HEK293 (cell line): ENCODE data around the gene STN1.

Experiments
- BCL11A ChIP-seq: fragments of 450-650 bp; formaldehyde crosslinking; IDR thresholded peaks from 2 replicates; pipeline ENCODE4 v1.5.1; 2016; ENCODE audit warnings: low read depth, missing biosample characterization, missing genetic modification characterization
- FEZF1 ChIP-seq: fragments of 450-650 bp; formaldehyde crosslinking; IDR thresholded peaks from 2 replicates; pipeline ENCODE4 v1.5.1; 2016; ENCODE audit warnings: missing biosample characterization, missing genetic modification characterization
- GFI1B ChIP-seq: fragments of 450-650 bp; formaldehyde crosslinking; IDR thresholded peaks from 2 replicates; pipeline ENCODE4 v1.5.1; 2016; ENCODE audit warnings: missing biosample characterization, missing genetic modification characterization
- KLF1 ChIP-seq: fragments of 450-650 bp; formaldehyde crosslinking; IDR thresholded peaks from 2 replicates; pipeline ENCODE4 v1.5.1; 2016; ENCODE audit warnings: missing biosample characterization, missing genetic modification characterization
- KLF10 ChIP-seq: fragments of 450-650 bp; IDR thresholded peaks from 2 replicates; pipeline ENCODE4 v1.5.1; 2018; ENCODE audit warnings: missing biosample characterization, mild to moderate bottlenecking, missing genetic modification characterization
- SP7 ChIP-seq: fragments of 450-650 bp; formaldehyde crosslinking; IDR thresholded peaks from 2 replicates; pipeline ENCODE4 v1.5.1; 2016; ENCODE audit warnings: missing biosample characterization, missing genetic modification characterization
- ZBTB7A ChIP-seq: fragments of 450-650 bp; formaldehyde crosslinking; IDR thresholded peaks from 2 replicates; pipeline ENCODE4 v1.5.1; 2016; ENCODE audit warnings: low read depth, missing biosample characterization, missing genetic modification characterization
- ZFHX2 ChIP-seq: fragments of 450-650 bp; formaldehyde crosslinking; conservative IDR thresholded peaks from 2 replicates; pipeline ENCODE4 v1.5.1; 2016; ENCODE audit warnings: missing biosample characterization, missing genetic modification characterization
- ZNF133 ChIP-seq: fragments of 450-650 bp; formaldehyde crosslinking; IDR thresholded peaks from 2 replicates; pipeline ENCODE4 v1.5.1; 2016; ENCODE audit warnings: missing biosample characterization, missing genetic modification characterization
- ZNF184 ChIP-seq: fragments of 450-650 bp; IDR thresholded peaks from 2 replicates; pipeline ENCODE4 v1.5.1; 2018; ENCODE audit warnings: missing biosample characterization, mild to moderate bottlenecking, missing genetic modification characterization
- ZNF202 ChIP-seq: fragments of 450-650 bp; formaldehyde crosslinking; IDR thresholded peaks from 2 replicates; pipeline ENCODE4 v1.5.1; 2016; ENCODE audit warnings: missing biosample characterization, missing genetic modification characterization, borderline replicate concordance
- ZNF221 ChIP-seq: fragments of 450-650 bp; formaldehyde crosslinking; IDR thresholded peaks from 2 replicates; pipeline ENCODE4 v1.5.1; 2017; ENCODE audit warnings: missing biosample characterization, missing genetic modification characterization, borderline replicate concordance
- ZNF335 ChIP-seq: fragments of 450-650 bp; formaldehyde crosslinking; conservative IDR thresholded peaks from 2 replicates; pipeline ENCODE4 v1.5.1; 2016; ENCODE audit warnings: missing biosample characterization, missing genetic modification characterization
- ZNF423 ChIP-seq: fragments of 450-650 bp; formaldehyde crosslinking; IDR thresholded peaks from 2 replicates; pipeline ENCODE4 v1.5.1; 2016; ENCODE audit warnings: missing biosample characterization, missing genetic modification characterization
- ZNF426 ChIP-seq: fragments of 450-650 bp; formaldehyde crosslinking; IDR thresholded peaks from 2 replicates; pipeline ENCODE4 v1.5.1; 2017; ENCODE audit warnings: missing biosample characterization, missing genetic modification characterization, mild to moderate bottlenecking, inconsistent platforms, moderate library complexity
- ZNF501 ChIP-seq: fragments of 450-650 bp; formaldehyde crosslinking; IDR thresholded peaks from 2 replicates; pipeline ENCODE4 v1.5.1; 2016; ENCODE audit warnings: missing biosample characterization, missing genetic modification characterization
- ZNF561 ChIP-seq: fragments of 450-650 bp; IDR thresholded peaks from 2 replicates; pipeline ENCODE4 v1.5.1; 2018; ENCODE audit warnings: missing biosample characterization, missing genetic modification characterization, borderline replicate concordance
- ZNF600 ChIP-seq: fragments of 450-650 bp; formaldehyde crosslinking; IDR thresholded peaks from 2 replicates; pipeline ENCODE4 v1.5.1; 2016; ENCODE audit warnings: missing biosample characterization, missing genetic modification characterization
- ZNF626 ChIP-seq: fragments of 450-650 bp; sonication (Bioruptor Pico); formaldehyde crosslinking; IDR thresholded peaks from 2 replicates; pipeline ENCODE4 v1.5.1; 2018; ENCODE audit warnings: missing biosample characterization, missing genetic modification characterization, inconsistent platforms
- ZNF76 ChIP-seq: fragments of 450-650 bp; formaldehyde crosslinking; IDR thresholded peaks from 2 replicates; pipeline ENCODE4; 2016; ENCODE audit warnings: low read depth, missing biosample characterization, missing genetic modification characterization, borderline replicate concordance
- ZNF830 ChIP-seq: fragments of 450-650 bp; IDR thresholded peaks from 2 replicates; pipeline ENCODE4 v1.5.0; 2018; ENCODE audit warnings: missing biosample characterization, missing genetic modification characterization, low read depth, mild to moderate bottlenecking, moderate library complexity
- TF ChIP-seq, protein P1 (sequence below): fragments of 450-650 bp; formaldehyde crosslinking; IDR thresholded peaks from 2 replicates; pipeline ENCODE4 v1.5.1; 2016; ENCODE audit warnings: missing biosample characterization, missing genetic modification characterization
- TF ChIP-seq, protein P2 (sequence below): fragments of 450-650 bp; formaldehyde crosslinking; IDR thresholded peaks from 2 replicates; pipeline ENCODE4 v1.5.1; 2016; ENCODE audit warnings: missing biosample characterization, missing genetic modification characterization
- TF ChIP-seq, protein P3 (sequence below): fragments of 450-650 bp; formaldehyde crosslinking; IDR thresholded peaks from 2 replicates; pipeline ENCODE4 v1.5.1; 2016; ENCODE audit warnings: missing biosample characterization, missing genetic modification characterization
- TF ChIP-seq, protein P4 (sequence below): fragments of 450-650 bp; formaldehyde crosslinking; IDR thresholded peaks from 2 replicates; pipeline ENCODE4 v1.5.0; 2017; ENCODE audit warnings: missing biosample characterization, missing genetic modification characterization, borderline replicate concordance
- TF ChIP-seq, protein P5 (sequence below): fragments of 450-650 bp; formaldehyde crosslinking; IDR thresholded peaks from 2 replicates; pipeline ENCODE4 v1.5.1; 2016; ENCODE audit warnings: missing biosample characterization, missing genetic modification characterization

STN1 gene

GRCh38 chr10:103918053-103918846 is at the start of gene STN1 (continued):
- TF ChIP-seq, protein P1, sequence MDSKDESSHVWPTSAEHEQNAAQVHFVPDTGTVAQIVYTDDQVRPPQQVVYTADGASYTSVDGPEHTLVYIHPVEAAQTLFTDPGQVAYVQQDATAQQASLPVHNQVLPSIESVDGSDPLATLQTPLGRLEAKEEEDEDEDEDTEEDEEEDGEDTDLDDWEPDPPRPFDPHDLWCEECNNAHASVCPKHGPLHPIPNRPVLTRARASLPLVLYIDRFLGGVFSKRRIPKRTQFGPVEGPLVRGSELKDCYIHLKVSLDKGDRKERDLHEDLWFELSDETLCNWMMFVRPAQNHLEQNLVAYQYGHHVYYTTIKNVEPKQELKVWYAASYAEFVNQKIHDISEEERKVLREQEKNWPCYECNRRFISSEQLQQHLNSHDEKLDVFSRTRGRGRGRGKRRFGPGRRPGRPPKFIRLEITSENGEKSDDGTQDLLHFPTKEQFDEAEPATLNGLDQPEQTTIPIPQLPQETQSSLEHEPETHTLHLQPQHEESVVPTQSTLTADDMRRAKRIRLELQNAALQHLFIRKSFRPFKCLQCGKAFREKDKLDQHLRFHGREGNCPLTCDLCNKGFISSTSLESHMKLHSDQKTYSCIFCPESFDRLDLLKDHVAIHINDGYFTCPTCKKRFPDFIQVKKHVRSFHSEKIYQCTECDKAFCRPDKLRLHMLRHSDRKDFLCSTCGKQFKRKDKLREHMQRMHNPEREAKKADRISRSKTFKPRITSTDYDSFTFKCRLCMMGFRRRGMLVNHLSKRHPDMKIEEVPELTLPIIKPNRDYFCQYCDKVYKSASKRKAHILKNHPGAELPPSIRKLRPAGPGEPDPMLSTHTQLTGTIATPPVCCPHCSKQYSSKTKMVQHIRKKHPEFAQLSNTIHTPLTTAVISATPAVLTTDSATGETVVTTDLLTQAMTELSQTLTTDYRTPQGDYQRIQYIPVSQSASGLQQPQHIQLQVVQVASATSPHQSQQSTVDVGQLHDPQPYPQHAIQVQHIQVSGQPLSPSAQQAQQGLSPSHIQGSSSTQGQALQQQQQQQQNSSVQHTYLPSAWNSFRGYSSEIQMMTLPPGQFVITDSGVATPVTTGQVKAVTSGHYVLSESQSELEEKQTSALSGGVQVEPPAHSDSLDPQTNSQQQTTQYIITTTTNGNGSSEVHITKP: peak; percentile 82
- peak; percentile 52 for TF ChIP-seq ZNF600 (tag by site-specific recombination)
- no peak for TF ChIP-seq ZNF830 (tag by site-specific recombination)
- TF ChIP-seq, protein P2, sequence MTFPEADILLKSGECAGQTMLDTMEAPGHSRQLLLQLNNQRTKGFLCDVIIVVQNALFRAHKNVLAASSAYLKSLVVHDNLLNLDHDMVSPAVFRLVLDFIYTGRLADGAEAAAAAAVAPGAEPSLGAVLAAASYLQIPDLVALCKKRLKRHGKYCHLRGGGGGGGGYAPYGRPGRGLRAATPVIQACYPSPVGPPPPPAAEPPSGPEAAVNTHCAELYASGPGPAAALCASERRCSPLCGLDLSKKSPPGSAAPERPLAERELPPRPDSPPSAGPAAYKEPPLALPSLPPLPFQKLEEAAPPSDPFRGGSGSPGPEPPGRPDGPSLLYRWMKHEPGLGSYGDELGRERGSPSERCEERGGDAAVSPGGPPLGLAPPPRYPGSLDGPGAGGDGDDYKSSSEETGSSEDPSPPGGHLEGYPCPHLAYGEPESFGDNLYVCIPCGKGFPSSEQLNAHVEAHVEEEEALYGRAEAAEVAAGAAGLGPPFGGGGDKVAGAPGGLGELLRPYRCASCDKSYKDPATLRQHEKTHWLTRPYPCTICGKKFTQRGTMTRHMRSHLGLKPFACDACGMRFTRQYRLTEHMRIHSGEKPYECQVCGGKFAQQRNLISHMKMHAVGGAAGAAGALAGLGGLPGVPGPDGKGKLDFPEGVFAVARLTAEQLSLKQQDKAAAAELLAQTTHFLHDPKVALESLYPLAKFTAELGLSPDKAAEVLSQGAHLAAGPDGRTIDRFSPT (tag by site-specific recombination): no peak
- TF ChIP-seq KLF1: no peak
- TF ChIP-seq ZNF76 (tag by site-specific recombination): no peak; the same call in 1 of the 2 replicates
- no peak for TF ChIP-seq ZNF133
- TF ChIP-seq, protein P3, sequence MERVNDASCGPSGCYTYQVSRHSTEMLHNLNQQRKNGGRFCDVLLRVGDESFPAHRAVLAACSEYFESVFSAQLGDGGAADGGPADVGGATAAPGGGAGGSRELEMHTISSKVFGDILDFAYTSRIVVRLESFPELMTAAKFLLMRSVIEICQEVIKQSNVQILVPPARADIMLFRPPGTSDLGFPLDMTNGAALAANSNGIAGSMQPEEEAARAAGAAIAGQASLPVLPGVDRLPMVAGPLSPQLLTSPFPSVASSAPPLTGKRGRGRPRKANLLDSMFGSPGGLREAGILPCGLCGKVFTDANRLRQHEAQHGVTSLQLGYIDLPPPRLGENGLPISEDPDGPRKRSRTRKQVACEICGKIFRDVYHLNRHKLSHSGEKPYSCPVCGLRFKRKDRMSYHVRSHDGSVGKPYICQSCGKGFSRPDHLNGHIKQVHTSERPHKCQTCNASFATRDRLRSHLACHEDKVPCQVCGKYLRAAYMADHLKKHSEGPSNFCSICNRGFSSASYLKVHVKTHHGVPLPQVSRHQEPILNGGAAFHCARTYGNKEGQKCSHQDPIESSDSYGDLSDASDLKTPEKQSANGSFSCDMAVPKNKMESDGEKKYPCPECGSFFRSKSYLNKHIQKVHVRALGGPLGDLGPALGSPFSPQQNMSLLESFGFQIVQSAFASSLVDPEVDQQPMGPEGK (tag by site-specific recombination): peak; percentile 85
- TF ChIP-seq FEZF1 (tag by site-specific recombination): peak; percentile 67
- no peak for TF ChIP-seq ZNF426 (tag by site-specific recombination)
- TF ChIP-seq, protein P4, sequence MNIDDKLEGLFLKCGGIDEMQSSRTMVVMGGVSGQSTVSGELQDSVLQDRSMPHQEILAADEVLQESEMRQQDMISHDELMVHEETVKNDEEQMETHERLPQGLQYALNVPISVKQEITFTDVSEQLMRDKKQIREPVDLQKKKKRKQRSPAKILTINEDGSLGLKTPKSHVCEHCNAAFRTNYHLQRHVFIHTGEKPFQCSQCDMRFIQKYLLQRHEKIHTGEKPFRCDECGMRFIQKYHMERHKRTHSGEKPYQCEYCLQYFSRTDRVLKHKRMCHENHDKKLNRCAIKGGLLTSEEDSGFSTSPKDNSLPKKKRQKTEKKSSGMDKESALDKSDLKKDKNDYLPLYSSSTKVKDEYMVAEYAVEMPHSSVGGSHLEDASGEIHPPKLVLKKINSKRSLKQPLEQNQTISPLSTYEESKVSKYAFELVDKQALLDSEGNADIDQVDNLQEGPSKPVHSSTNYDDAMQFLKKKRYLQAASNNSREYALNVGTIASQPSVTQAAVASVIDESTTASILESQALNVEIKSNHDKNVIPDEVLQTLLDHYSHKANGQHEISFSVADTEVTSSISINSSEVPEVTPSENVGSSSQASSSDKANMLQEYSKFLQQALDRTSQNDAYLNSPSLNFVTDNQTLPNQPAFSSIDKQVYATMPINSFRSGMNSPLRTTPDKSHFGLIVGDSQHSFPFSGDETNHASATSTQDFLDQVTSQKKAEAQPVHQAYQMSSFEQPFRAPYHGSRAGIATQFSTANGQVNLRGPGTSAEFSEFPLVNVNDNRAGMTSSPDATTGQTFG (tag by site-specific recombination): no peak
- TF ChIP-seq BCL11A (tag by site-specific recombination): no peak
- TF ChIP-seq ZFHX2: no peak
- no peak for TF ChIP-seq ZNF202
- no peak for TF ChIP-seq ZNF423 (tag by site-specific recombination)
- peak; percentile 80 for TF ChIP-seq ZNF335 (tag by site-specific recombination)
- TF ChIP-seq ZBTB7A (tag by site-specific recombination): peak; percentile 84
- no peak for TF ChIP-seq ZNF221 (tag by site-specific recombination)
- no peak for TF ChIP-seq ZNF626 (tag by site-specific recombination)
- peak; percentile 72 for TF ChIP-seq ZNF561 (tag by site-specific recombination)
- TF ChIP-seq ZNF501: no peak; the same call in 1 of the 2 replicates
- no peak for TF ChIP-seq GFI1B (tag by site-specific recombination)
- TF ChIP-seq, protein P5, sequence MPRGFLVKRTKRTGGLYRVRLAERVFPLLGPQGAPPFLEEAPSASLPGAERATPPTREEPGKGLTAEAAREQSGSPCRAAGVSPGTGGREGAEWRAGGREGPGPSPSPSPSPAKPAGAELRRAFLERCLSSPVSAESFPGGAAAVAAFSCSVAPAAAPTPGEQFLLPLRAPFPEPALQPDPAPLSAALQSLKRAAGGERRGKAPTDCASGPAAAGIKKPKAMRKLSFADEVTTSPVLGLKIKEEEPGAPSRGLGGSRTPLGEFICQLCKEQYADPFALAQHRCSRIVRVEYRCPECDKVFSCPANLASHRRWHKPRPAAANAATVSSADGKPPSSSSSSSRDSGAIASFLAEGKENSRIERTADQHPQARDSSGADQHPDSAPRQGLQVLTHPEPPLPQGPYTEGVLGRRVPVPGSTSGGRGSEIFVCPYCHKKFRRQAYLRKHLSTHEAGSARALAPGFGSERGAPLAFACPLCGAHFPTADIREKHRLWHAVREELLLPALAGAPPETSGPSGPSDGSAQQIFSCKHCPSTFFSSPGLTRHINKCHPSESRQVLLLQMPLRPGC (tag by site-specific recombination): peak; percentile 77; the same call in 1 of the 2 replicates
- no peak for TF ChIP-seq ZNF184
- peak; percentile 18; the same call in 1 of the 2 replicates for TF ChIP-seq SP7 (tag by site-specific recombination)
- peak; percentile 26; the same call in 1 of the 2 replicates for TF ChIP-seq KLF10 (tag by site-specific recombination)
